HEK293T (cell line): Measurements from ENCODE around the gene CASR.

Experiments used
- BHLHE40 ChIP-seq: fragments of 450-650 bp; IDR thresholded peaks from 2 replicates; pipeline ENCODE4 v1.6.1; 2016; ENCODE audit warnings: mild to moderate bottlenecking, moderate library complexity, borderline replicate concordance
- FOXA1 ChIP-seq: fragments of 450-650 bp; IDR thresholded peaks from 2 replicates; pipeline ENCODE4 v1.6.1; 2016; ENCODE audit warnings: mild to moderate bottlenecking
- FOXK2 ChIP-seq: fragments of 450-650 bp; IDR thresholded peaks from 2 replicates; pipeline ENCODE4 v1.6.1; 2016; ENCODE audit warnings: mild to moderate bottlenecking
- FOXM1 ChIP-seq: fragments of 450-650 bp; IDR thresholded peaks from 2 replicates; pipeline ENCODE4 v1.6.1; 2017; ENCODE audit warnings: mild to moderate bottlenecking, borderline replicate concordance
- L3MBTL2 ChIP-seq: fragments of 450-650 bp; conservative IDR thresholded peaks from 2 replicates; pipeline ENCODE4 v1.6.1; 2016; ENCODE audit warnings: mild to moderate bottlenecking
- LEF1 ChIP-seq: fragments of 450-650 bp; IDR thresholded peaks from 2 replicates; pipeline ENCODE4 v1.6.1; 2017; ENCODE audit warnings: mild to moderate bottlenecking, borderline replicate concordance
- NFRKB ChIP-seq: fragments of 450-650 bp; IDR thresholded peaks from 2 replicates; pipeline ENCODE4 v1.6.1; 2016; ENCODE audit warnings: mild to moderate bottlenecking, moderate library complexity
- PKNOX1 ChIP-seq: fragments of 450-650 bp; IDR thresholded peaks from 2 replicates; pipeline ENCODE4 v1.6.1; 2016
- SUZ12 ChIP-seq: fragments of 450-650 bp; IDR thresholded peaks from 2 replicates; pipeline ENCODE4 v1.6.1; 2016; ENCODE audit warnings: mild to moderate bottlenecking
- TARDBP ChIP-seq: fragments of 450-650 bp; IDR thresholded peaks from 2 replicates; pipeline ENCODE4 v1.6.1; 2016
- ZNF384 ChIP-seq: fragments of 450-650 bp; IDR thresholded peaks from 2 replicates; pipeline ENCODE4 v1.6.1; 2016

- TF ChIP-seq NFRKB (no peak), FOXM1 (no peak), SUZ12 (no peak), L3MBTL2 (no peak), PKNOX1 (no peak), TARDBP (no peak), LEF1 (no peak), BHLHE40 (no peak), FOXA1 (no peak), FOXK2 (no peak), ZNF384 (no peak)
Observed at GRCh38 chr3:122245513-122246174, 62.2 kb downstream of the CASR start.
